ENCODE data around the gene IL20RA.

GRCh38 chr6:136950436-136951126 lies 94.2 kb downstream of the IL20RA start:
- TF ChIP-seq EP300 (IDR thresholded peaks at IDR 0.05) (no peak), CTCF (IDR thresholded peaks at IDR 0.05) (no peak)

Measured in ovary (tissue), 3 donors.